NCI-H69 (cell line): ENCODE results near the gene AUH.

ENCODE experiments used
- DNase-seq: peaks from one replicate; lab custom pipeline; 2025; lab: John Stamatoyannopoulos, UW

Gene AUH

DNA sequence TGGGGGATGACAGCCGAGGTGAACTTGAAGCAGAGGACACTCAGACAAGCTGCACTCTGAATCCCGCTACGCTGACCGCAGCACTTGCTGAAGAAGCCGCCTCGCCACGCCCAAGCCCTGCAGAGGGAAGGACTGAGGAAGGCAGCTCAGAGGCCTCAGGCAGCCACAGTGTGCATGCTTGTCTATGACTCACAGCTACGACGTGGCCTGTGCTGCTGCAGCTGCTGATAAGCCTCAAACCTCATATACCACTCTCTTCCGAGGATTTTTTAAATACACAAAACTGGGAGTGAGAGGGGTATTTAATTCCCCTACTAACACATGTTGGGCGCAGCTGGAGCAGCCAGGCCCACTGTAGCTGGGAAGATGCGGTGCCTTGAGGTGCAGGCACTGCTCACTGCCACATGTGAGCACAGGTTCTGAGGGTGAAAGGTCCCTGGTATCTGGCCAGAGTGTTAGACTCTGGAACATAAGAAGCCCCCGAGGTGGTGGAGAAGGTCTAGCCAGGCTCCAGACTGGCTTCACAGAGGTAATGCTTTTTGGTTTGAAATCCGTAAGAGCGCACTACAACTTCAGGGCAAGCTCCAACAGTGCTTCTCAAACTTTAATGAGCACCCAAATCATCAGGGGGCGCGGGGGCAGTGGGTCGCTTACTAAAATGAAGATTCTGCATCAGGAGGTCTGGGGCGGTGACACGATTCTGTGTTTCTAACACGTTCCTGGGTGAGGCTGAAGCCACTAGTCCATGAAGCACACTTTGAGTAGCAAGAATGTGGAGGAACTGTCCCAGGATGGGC lies 196.8 kb downstream of the AUH start:
- DNase-seq = no peak
